AG08395 (cell line): ENCODE measurements around the gene BOD1.

Experiments
- DNase-seq: peaks from one replicate; pipeline ENCODE4 v3.0.0; 2012; ENCODE audit warnings: mixed read lengths, low spot score

BOD1 gene

GRCh38 chr5:173640156-173640804, 23.8 kb upstream of the BOD1 start:
- no peak for DNase-seq

- no peak for DNase-seq
Observed at GRCh38 chr5:173638126-173639040, 21.9 kb upstream of the BOD1 start.

- DNase-seq, result no peak
Observed at GRCh38 chr5:173637340-173637739, 20.9 kb upstream of the BOD1 start.

GRCh38 chr5:173634465-173634983, 18.1 kb upstream of the BOD1 start:
- no peak for DNase-seq

GRCh38 chr5:173633304-173633703, 16.9 kb upstream of the BOD1 start:
- no peak for DNase-seq

- DNase-seq, result no peak
Observed at GRCh38 chr5:173631478-173631877, 15.0 kb upstream of the BOD1 start.

- DNase-seq, result no peak
Observed at GRCh38 chr5:173630724-173631365, 14.4 kb upstream of the BOD1 start.

- DNase-seq, result no peak
Observed at GRCh38 chr5:173629628-173630027, 13.2 kb upstream of the BOD1 start.

GRCh38 chr5:173628501-173628900, 12.1 kb upstream of the BOD1 start:
- no peak for DNase-seq

- DNase-seq, result no peak
Observed at GRCh38 chr5:173627860-173628392, 11.5 kb upstream of the BOD1 start.

- DNase-seq, result no peak
Observed at GRCh38 chr5:173627271-173627670, 10.8 kb upstream of the BOD1 start.

GRCh38 chr5:173626505-173626820, 10.0 kb upstream of the BOD1 start:
- DNase-seq, result no peak

- DNase-seq, result no peak
Observed at GRCh38 chr5:173625673-173626504, 9.4 kb upstream of the BOD1 start.

- no peak for DNase-seq
Observed at GRCh38 chr5:173625261-173625660, 8.8 kb upstream of the BOD1 start.

GRCh38 chr5:173624282-173624681, 7.8 kb upstream of the BOD1 start:
- DNase-seq, result no peak

GRCh38 chr5:173623789-173624188, 7.3 kb upstream of the BOD1 start:
- DNase-seq, result no peak

GRCh38 chr5:173623296-173623771, 6.9 kb upstream of the BOD1 start:
- no peak for DNase-seq

- no peak for DNase-seq
Observed at GRCh38 chr5:173622183-173623047, 6.0 kb upstream of the BOD1 start.

GRCh38 chr5:173620784-173621183, 4.3 kb upstream of the BOD1 start:
- no peak for DNase-seq

- peak; percentile 72 for DNase-seq
Observed at GRCh38 chr5:173618927-173619519, 2.6 kb upstream of the BOD1 start.
